ENCODE results near the gene ALDH6A1.

Gene ALDH6A1

DNA sequence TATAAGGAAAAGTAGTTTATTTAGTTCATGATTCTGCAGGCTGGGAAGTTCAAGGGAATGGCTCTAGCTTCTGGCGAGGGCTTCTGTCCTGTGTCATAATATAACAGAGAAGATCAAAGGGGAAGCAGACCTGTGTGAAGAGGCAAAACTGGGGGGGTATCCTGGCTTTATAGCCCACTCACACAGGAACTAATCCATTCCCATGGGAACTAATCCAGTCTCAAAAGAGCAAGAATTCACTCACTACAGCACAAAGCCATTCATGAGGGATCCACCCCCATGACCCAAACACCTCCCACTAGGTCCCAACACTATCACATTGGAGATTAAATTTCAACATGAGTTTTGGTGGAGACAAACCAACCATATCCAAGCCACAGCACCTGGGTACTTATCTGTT is 6.9 kb downstream of the ALDH6A1 start:
- ATAC-seq (ENCODE audit: low read depth) = no peak
- no peak overlapping the region for H3K27ac ChIP-seq (ENCODE audit: poor library complexity, severe bottlenecking)

DNA sequence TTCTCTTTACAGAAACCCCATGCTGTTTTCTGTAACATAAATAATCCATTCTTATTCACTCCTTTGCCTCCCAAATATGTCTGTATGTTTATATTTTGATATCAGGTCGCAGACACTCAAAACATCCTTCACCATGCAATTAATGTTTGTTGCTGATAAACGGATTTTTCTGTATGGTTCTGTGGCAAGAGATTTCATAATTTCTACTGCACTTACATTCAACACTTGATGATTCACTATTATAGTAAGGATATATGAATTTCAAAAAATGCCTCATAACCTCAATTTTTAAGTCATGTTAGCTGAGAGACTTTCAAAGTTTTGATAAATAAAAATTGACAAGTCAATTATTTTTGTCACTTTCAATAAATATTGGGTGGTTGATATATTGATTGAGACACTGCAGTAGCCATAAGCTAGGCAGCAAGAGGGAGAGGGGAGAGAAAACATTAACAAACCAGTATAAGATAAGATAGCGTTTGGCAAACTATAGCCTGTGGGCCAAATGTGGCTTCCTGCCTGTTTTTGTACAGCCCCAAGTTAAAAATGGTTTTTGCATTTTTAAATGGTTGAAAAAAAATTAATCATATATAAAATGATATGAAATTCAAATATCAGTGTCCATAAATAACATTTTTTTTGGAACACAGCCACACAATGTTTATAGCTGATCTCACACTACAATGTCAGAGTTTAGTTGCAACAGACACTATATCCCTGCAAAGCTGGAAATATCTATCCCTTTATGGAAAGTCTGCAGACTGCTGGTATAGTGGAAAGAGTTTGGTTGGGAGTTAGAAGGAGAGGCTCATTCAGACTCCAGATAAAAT is 18.3 kb downstream of the ALDH6A1 start:
- peaks cover 3% of the 10 kb centered on the region for H3K36me3 ChIP-seq (ENCODE audit: low read depth)
- no peaks in the 10 kb centered on the region for H3K27me3 ChIP-seq (ENCODE audit: insufficient read depth, poor library complexity, severe bottlenecking)
- TF ChIP-seq, protein P1, sequence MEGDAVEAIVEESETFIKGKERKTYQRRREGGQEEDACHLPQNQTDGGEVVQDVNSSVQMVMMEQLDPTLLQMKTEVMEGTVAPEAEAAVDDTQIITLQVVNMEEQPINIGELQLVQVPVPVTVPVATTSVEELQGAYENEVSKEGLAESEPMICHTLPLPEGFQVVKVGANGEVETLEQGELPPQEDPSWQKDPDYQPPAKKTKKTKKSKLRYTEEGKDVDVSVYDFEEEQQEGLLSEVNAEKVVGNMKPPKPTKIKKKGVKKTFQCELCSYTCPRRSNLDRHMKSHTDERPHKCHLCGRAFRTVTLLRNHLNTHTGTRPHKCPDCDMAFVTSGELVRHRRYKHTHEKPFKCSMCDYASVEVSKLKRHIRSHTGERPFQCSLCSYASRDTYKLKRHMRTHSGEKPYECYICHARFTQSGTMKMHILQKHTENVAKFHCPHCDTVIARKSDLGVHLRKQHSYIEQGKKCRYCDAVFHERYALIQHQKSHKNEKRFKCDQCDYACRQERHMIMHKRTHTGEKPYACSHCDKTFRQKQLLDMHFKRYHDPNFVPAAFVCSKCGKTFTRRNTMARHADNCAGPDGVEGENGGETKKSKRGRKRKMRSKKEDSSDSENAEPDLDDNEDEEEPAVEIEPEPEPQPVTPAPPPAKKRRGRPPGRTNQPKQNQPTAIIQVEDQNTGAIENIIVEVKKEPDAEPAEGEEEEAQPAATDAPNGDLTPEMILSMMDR (IDR thresholded peaks at IDR 0.05; ENCODE audit: poor library complexity, severe bottlenecking) = no peak
- H3K27ac ChIP-seq (ENCODE audit: poor library complexity, severe bottlenecking) = peak overlapping the region; percentile 1
- peaks cover 11% of the 10 kb centered on the region for H3K4me1 ChIP-seq (ENCODE audit: insufficient read depth, poor library complexity, severe bottlenecking)
- H3K9me3 ChIP-seq (ENCODE audit: severe bottlenecking) = no peaks in the 10 kb centered on the region
- ATAC-seq (ENCODE audit: low read depth) = peak; percentile 26; the same call in 1 of the 3 replicates
- DNase-seq (ENCODE audit: low spot score) = no peak
- H3K4me3 ChIP-seq (ENCODE audit: severe bottlenecking) = no peak overlapping the region

More for the DNA sequence above, 6.9 kb downstream of the ALDH6A1 start:
- DNase-seq (ENCODE audit: low spot score) = no peak
- Histone ChIP-seq H3K4me3 (ENCODE audit: severe bottlenecking) (no peak overlapping the region), H3K27me3 (ENCODE audit: insufficient read depth, poor library complexity, severe bottlenecking) (no peaks in the 10 kb centered on the region), H3K4me1 (ENCODE audit: insufficient read depth, poor library complexity, severe bottlenecking) (no peaks in the 10 kb centered on the region), H3K36me3 (ENCODE audit: low read depth) (no peaks in the 10 kb centered on the region), H3K9me3 (ENCODE audit: severe bottlenecking) (no peaks in the 10 kb centered on the region)
- TF ChIP-seq, protein P1 (IDR thresholded peaks at IDR 0.05; ENCODE audit: poor library complexity, severe bottlenecking) = no peak

DNA sequence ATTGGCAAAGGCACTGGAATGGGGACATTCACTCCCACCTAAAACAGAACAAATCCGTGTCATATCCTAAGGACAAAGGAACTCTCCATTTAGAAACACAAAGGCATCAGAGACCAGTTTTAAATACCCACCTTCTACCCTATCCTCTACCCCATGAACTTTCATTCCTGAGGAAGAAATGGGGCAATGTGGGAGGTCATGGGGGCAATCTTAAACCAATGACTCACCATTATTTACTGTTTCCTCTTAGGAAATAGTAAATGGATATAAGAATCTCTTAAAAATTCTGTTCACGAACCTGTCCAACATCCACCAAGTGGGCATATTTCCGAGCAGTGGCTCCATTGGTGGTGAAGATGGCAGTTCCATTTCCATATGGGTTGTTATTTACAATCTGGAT is 19.4 kb downstream of the ALDH6A1 start:
- TF ChIP-seq, protein P1 (IDR thresholded peaks at IDR 0.05; ENCODE audit: poor library complexity, severe bottlenecking) = no peak
- no peak overlapping the region for H3K27ac ChIP-seq (ENCODE audit: poor library complexity, severe bottlenecking)
- ATAC-seq (ENCODE audit: low read depth) = peak; percentile 17; the same call in 1 of the 3 replicates
- H3K9me3 ChIP-seq (ENCODE audit: severe bottlenecking) = no peaks in the 10 kb centered on the region
- no peaks in the 10 kb centered on the region for H3K27me3 ChIP-seq (ENCODE audit: insufficient read depth, poor library complexity, severe bottlenecking)
- peaks cover 3% of the 10 kb centered on the region for H3K36me3 ChIP-seq (ENCODE audit: low read depth)
- peaks cover 11% of the 10 kb centered on the region for H3K4me1 ChIP-seq (ENCODE audit: insufficient read depth, poor library complexity, severe bottlenecking)
- no peak for DNase-seq (ENCODE audit: low spot score)
- no peak overlapping the region for H3K4me3 ChIP-seq (ENCODE audit: severe bottlenecking)

DNA sequence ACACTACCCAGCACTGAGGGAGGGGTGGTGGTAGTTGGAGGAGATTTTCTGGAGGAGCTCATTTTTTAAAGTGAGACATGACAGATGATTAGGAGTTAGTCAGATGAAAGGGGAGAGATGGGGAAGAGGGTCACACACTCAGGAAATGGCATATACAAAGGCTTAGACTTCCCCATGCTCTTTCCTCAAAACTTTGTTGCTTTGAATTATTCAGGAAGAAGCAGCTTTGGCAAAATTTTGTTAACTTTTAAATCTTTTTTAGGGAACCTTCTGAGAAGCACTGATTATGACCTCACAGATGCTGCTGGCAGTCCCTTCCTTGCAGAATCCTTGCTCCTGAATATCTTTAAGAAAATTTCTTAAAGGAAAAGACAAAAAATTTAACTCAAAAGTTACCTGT is 19.8 kb downstream of the ALDH6A1 start:
- H3K36me3 ChIP-seq (ENCODE audit: low read depth) = peaks cover 3% of the 10 kb centered on the region
- H3K27me3 ChIP-seq (ENCODE audit: insufficient read depth, poor library complexity, severe bottlenecking) = no peaks in the 10 kb centered on the region
- H3K4me3 ChIP-seq (ENCODE audit: severe bottlenecking) = no peak overlapping the region
- peaks cover 11% of the 10 kb centered on the region for H3K4me1 ChIP-seq (ENCODE audit: insufficient read depth, poor library complexity, severe bottlenecking)
- TF ChIP-seq, protein P1 (IDR thresholded peaks at IDR 0.05; ENCODE audit: poor library complexity, severe bottlenecking) = no peak
- H3K9me3 ChIP-seq (ENCODE audit: severe bottlenecking) = no peaks in the 10 kb centered on the region
- H3K27ac ChIP-seq (ENCODE audit: poor library complexity, severe bottlenecking) = no peak overlapping the region
- no peak for DNase-seq (ENCODE audit: low spot score)
- no peak for ATAC-seq (ENCODE audit: low read depth)

DNA sequence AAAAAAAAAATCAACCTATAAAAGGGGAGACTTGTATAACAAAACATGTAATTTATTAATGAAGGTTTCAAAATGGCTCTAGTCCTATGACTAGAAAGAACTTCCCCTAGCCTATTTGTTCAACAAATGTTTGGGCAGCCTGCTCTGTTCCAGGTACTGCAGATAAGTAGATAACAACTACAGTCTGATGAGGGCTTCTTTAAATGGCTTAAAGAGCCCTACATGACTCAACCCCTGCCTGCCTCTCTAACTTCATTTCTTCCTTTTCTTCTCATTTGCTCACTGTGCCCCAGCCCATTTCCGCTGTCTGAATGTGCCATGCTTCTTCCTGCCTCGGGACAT is 21.5 kb downstream of the ALDH6A1 start:
- Histone ChIP-seq H3K27me3 (ENCODE audit: insufficient read depth, poor library complexity, severe bottlenecking) (no peaks in the 10 kb centered on the region), H3K9me3 (ENCODE audit: severe bottlenecking) (no peaks in the 10 kb centered on the region), H3K4me1 (ENCODE audit: insufficient read depth, poor library complexity, severe bottlenecking) (peaks cover 11% of the 10 kb centered on the region), H3K36me3 (ENCODE audit: low read depth) (peaks cover 3% of the 10 kb centered on the region), H3K27ac (ENCODE audit: poor library complexity, severe bottlenecking) (peak overlapping the region; percentile 34), H3K4me3 (ENCODE audit: severe bottlenecking) (no peak overlapping the region)
- TF ChIP-seq, protein P1 (IDR thresholded peaks at IDR 0.05; ENCODE audit: poor library complexity, severe bottlenecking) = no peak
- peak; percentile 11; the same call in 2 of the 3 replicates for ATAC-seq (ENCODE audit: low read depth)
- DNase-seq (ENCODE audit: low spot score) = no peak

All from RWPE2 (cell line).